Astrocyte (in vitro differentiated cells and primary cell): ENCODE data around the gene PAX5. TPM values are rescaled to one million over a fixed set of nuclear protein-coding genes. Genes with fewer than 3 reads are reported as not detected.

Source experiments
- DNase-seq: peaks from one replicate; pipeline ENCODE4 v3.0.0-alpha.2; 2010; ENCODE audit warnings: low read depth
- FAIRE-seq: peaks from 2 replicates; lab custom pipeline; 2011; peaks lifted over from hg19 to GRCh38; lab: Jason Lieb, UNC
- H2AFZ ChIP-seq: 2 replicates; pipeline ENCODE4 v1.6.0; 2012; ENCODE audit warnings: low read depth, low read length, inconsistent platforms
- H3K27ac ChIP-seq: 2 replicates; pipeline ENCODE4 v1.5.1; 2011; ENCODE audit warnings: low read depth, low read length, inconsistent platforms
- H3K27me3 ChIP-seq: 2 replicates; pipeline ENCODE4 v1.6.0; 2011; ENCODE audit warnings: low read length, inconsistent platforms; ENCODE audit not compliant: insufficient read depth
- H3K36me3 ChIP-seq: 2 replicates; pipeline ENCODE4 v1.5.1; 2011; ENCODE audit warnings: low read length, inconsistent platforms; ENCODE audit not compliant: insufficient read depth
- H3K4me1 ChIP-seq: 2 replicates; pipeline ENCODE4 v1.5.1; 2011; ENCODE audit warnings: low read length, inconsistent platforms; ENCODE audit not compliant: insufficient read depth
- H3K4me2 ChIP-seq: 2 replicates; pipeline ENCODE4 v1.6.0; 2012; ENCODE audit warnings: low read length, inconsistent platforms
- H3K4me3 ChIP-seq: 2 replicates; pipeline ENCODE4 v1.5.1; 2011; ENCODE audit warnings: low read depth, mild to moderate bottlenecking, low read length, inconsistent platforms; ENCODE audit not compliant: insufficient read depth
- H3K79me2 ChIP-seq: 2 replicates; pipeline ENCODE4 v1.6.0; 2012; ENCODE audit warnings: mild to moderate bottlenecking, low read length, inconsistent platforms; ENCODE audit not compliant: insufficient read depth
- H3K9ac ChIP-seq: 2 replicates; pipeline ENCODE4 v1.6.0; 2012; ENCODE audit warnings: mild to moderate bottlenecking, low read length, inconsistent platforms
- H3K9me3 ChIP-seq: 2 replicates; pipeline ENCODE4 v1.5.1; 2012; ENCODE audit warnings: low read depth, mild to moderate bottlenecking, low read length, inconsistent platforms; ENCODE audit not compliant: insufficient read depth
- H4K20me1 ChIP-seq: 2 replicates; pipeline ENCODE4 v1.6.0; 2012; ENCODE audit warnings: low read length, inconsistent platforms; ENCODE audit not compliant: insufficient read depth
- H3K27ac Mint-ChIP-seq: one replicate; pipeline ENCODE4 v1.8.0; 2021; ENCODE audit warnings: mild to moderate bottlenecking, mixed read lengths; ENCODE audit not compliant: unreplicated experiment
- H3K27me3 Mint-ChIP-seq: one replicate; pipeline ENCODE4 v1.8.0; 2021; ENCODE audit warnings: low read depth, mixed read lengths; ENCODE audit not compliant: unreplicated experiment
- H3K36me3 Mint-ChIP-seq: one replicate; pipeline ENCODE4 v1.8.0; 2021; ENCODE audit warnings: low read depth, mixed read lengths; ENCODE audit not compliant: unreplicated experiment
- H3K4me1 Mint-ChIP-seq: one replicate; pipeline ENCODE4 v1.8.0; 2021; ENCODE audit warnings: low read depth, mixed read lengths; ENCODE audit not compliant: unreplicated experiment
- H3K4me3 Mint-ChIP-seq: one replicate; pipeline ENCODE4 v1.8.0; 2021; ENCODE audit warnings: mild to moderate bottlenecking, moderate library complexity, mixed read lengths; ENCODE audit not compliant: unreplicated experiment
- H3K9me3 Mint-ChIP-seq: one replicate; pipeline ENCODE4 v1.8.0; 2021; ENCODE audit warnings: mild to moderate bottlenecking, mixed read lengths; ENCODE audit not compliant: unreplicated experiment
- EZH2 ChIP-seq: IDR thresholded peaks from 2 replicates; pipeline ENCODE4 v1.6.1; 2012; ENCODE audit warnings: mild to moderate bottlenecking, low read length, inconsistent platforms; ENCODE audit not compliant: insufficient read depth
- total RNA-seq: library from RNA; stranded (reverse); gene quantifications from 2 replicates; pipeline ENCODE4 v1.2.1, GENCODE V29; 2021
- TF ChIP-seq, protein P1 (sequence below): IDR thresholded peaks from 2 replicates; pipeline ENCODE4 v1.5.1; 2011; ENCODE audit warnings: low read depth, mild to moderate bottlenecking, inconsistent platforms, low read length, moderate library complexity; ENCODE audit not compliant: insufficient read depth

The PAX5 gene
- total RNA-seq, 1 donor from 2014 or later: not detected

DNA sequence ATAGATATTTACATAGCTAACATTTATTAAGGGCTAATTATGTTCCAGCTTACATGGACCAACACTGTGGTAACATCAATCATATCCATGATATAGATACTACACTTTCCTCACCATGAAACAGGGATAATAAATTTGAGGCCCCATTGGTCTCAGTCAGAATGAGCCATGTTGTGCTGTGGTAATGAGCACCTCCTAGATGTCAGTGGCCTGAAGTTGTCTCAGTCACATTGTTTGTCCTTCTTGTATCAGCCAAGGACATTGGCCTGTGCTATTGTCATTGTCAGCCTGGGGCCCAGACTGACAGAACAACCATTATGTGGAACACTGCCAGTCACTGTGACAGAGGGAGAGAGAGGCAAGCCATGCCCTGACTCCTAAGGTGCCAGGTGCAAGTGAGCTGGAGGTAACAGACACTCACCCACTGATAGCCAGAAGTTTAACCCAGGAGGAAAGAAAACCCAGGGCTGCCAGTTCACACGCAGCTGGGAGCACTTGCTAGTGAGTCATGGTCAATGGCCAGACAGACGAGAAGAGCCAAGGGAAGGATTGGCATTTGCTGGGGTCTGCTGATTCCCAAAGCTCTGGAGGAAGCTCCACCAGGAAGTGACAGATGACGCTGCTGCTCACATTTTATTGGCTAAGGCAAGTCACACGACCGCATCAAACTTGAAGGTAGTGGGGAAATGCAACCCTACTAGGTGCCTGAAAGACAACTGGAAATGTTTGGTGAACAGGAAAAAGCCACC is 237.2 kb downstream of the PAX5 start:
- H3K9me3 ChIP-seq: peaks cover 4% of the 10 kb centered on the region
- no peak overlapping the region for H3K4me3 ChIP-seq
- Mint-ChIP-seq H3K36me3 (no peaks in the 10 kb centered on the region), H3K27ac (no peak overlapping the region), H3K27me3 (peaks cover 23% of the 10 kb centered on the region), H3K4me3 (no peak overlapping the region), H3K4me1 (peaks cover under 1% of the 10 kb centered on the region), H3K9me3 (peaks cover 11% of the 10 kb centered on the region)
- FAIRE-seq (no peak), DNase-seq (no peak)
- H3K27ac ChIP-seq: no peak overlapping the region
- H3K9ac ChIP-seq: no peak overlapping the region
- no peaks in the 10 kb centered on the region for H3K4me1 ChIP-seq
- no peak overlapping the region for H3K4me2 ChIP-seq
- TF ChIP-seq EZH2: no peak
- H3K79me2 ChIP-seq: no peaks in the 10 kb centered on the region
- no peaks in the 10 kb centered on the region for H3K36me3 ChIP-seq
- H4K20me1 ChIP-seq: no peaks in the 10 kb centered on the region
- no peak overlapping the region for H2AFZ ChIP-seq
- H3K27me3 ChIP-seq: peaks cover 6% of the 10 kb centered on the region

DNA sequence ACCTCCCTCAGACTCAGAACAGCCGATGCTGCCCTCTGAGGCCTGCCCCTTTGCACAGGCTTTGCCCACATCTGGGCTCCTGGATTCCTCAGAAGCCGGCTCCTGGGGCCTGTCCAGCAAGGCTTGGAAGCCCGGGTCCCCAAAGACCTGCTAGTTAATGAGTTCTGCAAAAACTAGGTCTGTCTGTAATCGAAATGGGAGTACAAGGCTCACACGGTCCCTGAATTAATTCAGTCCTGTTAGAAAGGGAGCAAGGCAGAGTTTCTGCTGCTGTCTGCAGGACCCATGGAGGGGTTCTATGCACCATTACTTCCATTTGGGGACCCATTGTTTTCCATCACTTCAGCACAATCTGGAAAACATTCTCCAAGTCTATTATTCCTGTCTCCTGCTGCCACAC is 239.6 kb downstream of the PAX5 start:
- no peak for FAIRE-seq
- H3K4me1 Mint-ChIP-seq: peaks cover 7% of the 10 kb centered on the region
- no peak for TF ChIP-seq EZH2
- TF ChIP-seq, protein P1, sequence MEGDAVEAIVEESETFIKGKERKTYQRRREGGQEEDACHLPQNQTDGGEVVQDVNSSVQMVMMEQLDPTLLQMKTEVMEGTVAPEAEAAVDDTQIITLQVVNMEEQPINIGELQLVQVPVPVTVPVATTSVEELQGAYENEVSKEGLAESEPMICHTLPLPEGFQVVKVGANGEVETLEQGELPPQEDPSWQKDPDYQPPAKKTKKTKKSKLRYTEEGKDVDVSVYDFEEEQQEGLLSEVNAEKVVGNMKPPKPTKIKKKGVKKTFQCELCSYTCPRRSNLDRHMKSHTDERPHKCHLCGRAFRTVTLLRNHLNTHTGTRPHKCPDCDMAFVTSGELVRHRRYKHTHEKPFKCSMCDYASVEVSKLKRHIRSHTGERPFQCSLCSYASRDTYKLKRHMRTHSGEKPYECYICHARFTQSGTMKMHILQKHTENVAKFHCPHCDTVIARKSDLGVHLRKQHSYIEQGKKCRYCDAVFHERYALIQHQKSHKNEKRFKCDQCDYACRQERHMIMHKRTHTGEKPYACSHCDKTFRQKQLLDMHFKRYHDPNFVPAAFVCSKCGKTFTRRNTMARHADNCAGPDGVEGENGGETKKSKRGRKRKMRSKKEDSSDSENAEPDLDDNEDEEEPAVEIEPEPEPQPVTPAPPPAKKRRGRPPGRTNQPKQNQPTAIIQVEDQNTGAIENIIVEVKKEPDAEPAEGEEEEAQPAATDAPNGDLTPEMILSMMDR: no peak

DNA sequence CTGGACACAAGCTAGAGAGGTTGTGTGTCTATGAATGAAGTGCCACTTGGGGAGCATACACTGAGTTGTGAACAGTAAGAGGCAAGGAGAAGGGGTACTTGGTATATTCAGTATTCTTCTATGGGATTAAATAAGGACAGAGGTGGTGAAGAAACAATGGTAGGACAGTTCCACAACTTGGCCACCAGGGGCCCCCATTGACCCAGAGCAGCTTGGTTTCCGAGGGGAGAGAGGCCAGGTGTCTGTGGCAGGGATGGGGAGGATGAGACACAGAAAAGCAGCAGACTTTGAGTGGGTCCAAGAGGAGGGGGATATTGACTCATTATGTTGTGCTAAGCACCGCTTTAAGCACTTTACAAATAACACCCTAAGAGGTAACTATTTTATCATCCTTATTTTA is 240.8 kb downstream of the PAX5 start:
- Histone ChIP-seq H3K4me2 (no peak overlapping the region), H3K4me1 (no peaks in the 10 kb centered on the region), H3K9me3 (peaks cover 4% of the 10 kb centered on the region), H3K27ac (no peak overlapping the region), H3K9ac (no peak overlapping the region), H4K20me1 (no peaks in the 10 kb centered on the region), H3K79me2 (no peaks in the 10 kb centered on the region), H3K27me3 (peaks cover 2% of the 10 kb centered on the region), H3K4me3 (no peak overlapping the region), H2AFZ (no peak overlapping the region), H3K36me3 (no peaks in the 10 kb centered on the region)
- H3K36me3 Mint-ChIP-seq: no peaks in the 10 kb centered on the region
- H3K9me3 Mint-ChIP-seq: peaks cover 11% of the 10 kb centered on the region
- TF ChIP-seq EZH2: no peak
- TF ChIP-seq, protein P1: no peak
- no peak overlapping the region for H3K4me3 Mint-ChIP-seq
- H3K27me3 Mint-ChIP-seq: peaks cover 16% of the 10 kb centered on the region
- no peak overlapping the region for H3K27ac Mint-ChIP-seq
- FAIRE-seq (no peak), DNase-seq (no peak)
- peaks cover 7% of the 10 kb centered on the region for H3K4me1 Mint-ChIP-seq

More for the DNA sequence above, 239.6 kb downstream of the PAX5 start:
- no peak overlapping the region for H3K9ac ChIP-seq
- H3K4me1 ChIP-seq: no peaks in the 10 kb centered on the region
- DNase-seq: no peak
- H3K4me3 Mint-ChIP-seq: no peak overlapping the region
- H3K79me2 ChIP-seq: no peaks in the 10 kb centered on the region
- H3K9me3 Mint-ChIP-seq: peaks cover 11% of the 10 kb centered on the region
- H4K20me1 ChIP-seq: no peaks in the 10 kb centered on the region
- H3K9me3 ChIP-seq: peaks cover 4% of the 10 kb centered on the region
- no peaks in the 10 kb centered on the region for H3K36me3 Mint-ChIP-seq
- H3K27ac Mint-ChIP-seq: no peak overlapping the region
- H3K27ac ChIP-seq: no peak overlapping the region
- H2AFZ ChIP-seq: no peak overlapping the region
- H3K4me2 ChIP-seq: no peak overlapping the region
- H3K4me3 ChIP-seq: no peak overlapping the region
- peaks cover 15% of the 10 kb centered on the region for H3K27me3 Mint-ChIP-seq
- H3K36me3 ChIP-seq: no peaks in the 10 kb centered on the region
- H3K27me3 ChIP-seq: peaks cover 2% of the 10 kb centered on the region
